Heart left ventricle (tissue), 13 donors: ENCODE data around the gene ZNF804A.

Experiments used
- CTCF ChIP-seq, 12 donors: fragments of 200-600 bp; sonication (generic) in 4 of 12; IDR thresholded peaks; one replicate each; pipeline versions ENCODE4 v1.5.0 to v1.8.0; 2018 to 2022; ENCODE audit warnings: antibody characterized with exemption in 12 of 12, mild to moderate bottlenecking in 5 of 12
- POLR2A ChIP-seq, 2 donors: fragments of 450-650 bp; IDR thresholded peaks; one replicate each; pipeline ENCODE4 v1.6.1; 2017; ENCODE audit warnings: antibody characterized with exemption in 2 of 2, mild to moderate bottlenecking in 2 of 2, moderate library complexity in 2 of 2
- donor health status: ischemic (EF 13 %, LVEDD 7.1; RV severe dilation, severe dysfunction).
- donor health status: DM: no; HTN: yes; CAD: no.
- donor health status: DM: no; HTN: no; CAD: no.
- donor health status: ischemic (EF 25% LVEDD 6.9; RV normal size, moderate dysfunction).
- donor health status: ischemic (EF 25% LVEDD 5.7; RV mildly dilated, moderate dysfunction).
- donor health status: ischemic (EF 35%, LVEDD 5.7; RV mildly dilated, moderate dysfunction).
- donor health status: nonischemic (EF 11% LVEDD 7.7; RV severe dilation, severe dysfunction).
- donor health status: DM: yes; HTN: yes; CAD: no.
- donor health status: PGD.
- donor health status: ischemic (EF 29% LVEDD 5.4; RV normal size, mild dysfunction).
- donor health status: nonischemic (EF 23%, LVEDD 6.1; RV moderate dilation, normal function).

GRCh38 chr2:184945824-184946223 is 347.5 kb downstream of the ZNF804A start:
- no peak for TF ChIP-seq CTCF (IDR thresholded peaks at IDR 0.05)
- TF ChIP-seq POLR2A (IDR thresholded peaks at IDR 0.05): no peak
